Measurements from ENCODE around the gene MYCN.
"Not testable (repeated sequence)": the region's sequence is repeated elsewhere in the genome, so short reads cannot be mapped to it uniquely, and the experiment has no call there.

The MYCN gene

GRCh38 chr2:15963109-15963976 is 23.0 kb downstream of the MYCN start:
- not testable (repeated sequence) for DNase-seq

GRCh38 chr2:15963977-15964670 is 23.8 kb downstream of the MYCN start:
- no peak for DNase-seq

GRCh38 chr2:15964936-15965563 is 24.7 kb downstream of the MYCN start:
- no peak for DNase-seq

GRCh38 chr2:15965564-15966019 is 25.2 kb downstream of the MYCN start:
- DNase-seq: no peak

GRCh38 chr2:15967415-15968279 is 27.3 kb downstream of the MYCN start:
- DNase-seq: no peak

- no peak for DNase-seq
Measured at GRCh38 chr2:15968280-15969178, 28.2 kb downstream of the MYCN start.

GRCh38 chr2:15969214-15969613 is 28.9 kb downstream of the MYCN start:
- no peak for DNase-seq

GRCh38 chr2:15970701-15971100 is 30.4 kb downstream of the MYCN start:
- no peak for DNase-seq

GRCh38 chr2:15971351-15971750 is 31.0 kb downstream of the MYCN start:
- no peak for DNase-seq

- no peak for DNase-seq
Measured at GRCh38 chr2:15971831-15972522, 31.6 kb downstream of the MYCN start.

- no peak for DNase-seq
Measured at GRCh38 chr2:15973481-15974401, 33.4 kb downstream of the MYCN start.

GRCh38 chr2:15974565-15975260 is 34.4 kb downstream of the MYCN start:
- DNase-seq: no peak

- no peak for DNase-seq
Measured at GRCh38 chr2:15975261-15975600, 34.9 kb downstream of the MYCN start.

GRCh38 chr2:15975676-15976075 is 35.3 kb downstream of the MYCN start:
- no peak for DNase-seq

GRCh38 chr2:15976354-15976753 is 36.0 kb downstream of the MYCN start:
- DNase-seq: no peak

GRCh38 chr2:15979051-15979758 is 38.9 kb downstream of the MYCN start:
- DNase-seq: no peak

- DNase-seq: no peak
Measured at GRCh38 chr2:15979759-15980604, 39.6 kb downstream of the MYCN start.
